ENCODE results near the gene ABCC2.

GRCh38 chr10:99766302-99766681 is 16.1 kb upstream of the ABCC2 start:
- no peak for TF ChIP-seq CTCF (conservative IDR thresholded peaks at IDR 0.05; ENCODE audit: low read length)
- no peak for TF ChIP-seq EZH2phosphoT487 (IDR thresholded peaks at IDR 0.05; ENCODE audit: borderline replicate concordance, low read depth, low read length)

All from OCI-LY7 (cell line).